ENCODE measurements around the gene C1orf159.
"Not testable (repeated sequence)": the region's sequence is repeated elsewhere in the genome, so short reads cannot be mapped to it uniquely, and the experiment has no call there.

Gene C1orf159

GRCh38 chr1:1149416-1149815 is 33.5 kb upstream of the C1orf159 start:
- DNase-seq (ENCODE audit: low spot score) = no peak

GRCh38 chr1:1148569-1148968 is 32.7 kb upstream of the C1orf159 start:
- DNase-seq (ENCODE audit: low spot score) = no peak

- DNase-seq (ENCODE audit: low spot score) = no peak
Measured at GRCh38 chr1:1148061-1148460, 32.2 kb upstream of the C1orf159 start.

GRCh38 chr1:1146596-1146995 is 30.7 kb upstream of the C1orf159 start:
- no peak for DNase-seq (ENCODE audit: low spot score)

- DNase-seq (ENCODE audit: low spot score) = no peak
Measured at GRCh38 chr1:1146026-1146425, 30.1 kb upstream of the C1orf159 start.

- no peak for DNase-seq (ENCODE audit: low spot score)
Measured at GRCh38 chr1:1145547-1145914, 29.6 kb upstream of the C1orf159 start.

GRCh38 chr1:1144843-1145546 is 29.1 kb upstream of the C1orf159 start:
- no peak for DNase-seq (ENCODE audit: low spot score)

GRCh38 chr1:1144122-1144842 is 28.4 kb upstream of the C1orf159 start:
- no peak for DNase-seq (ENCODE audit: low spot score)

GRCh38 chr1:1143636-1144035 is 27.7 kb upstream of the C1orf159 start:
- DNase-seq (ENCODE audit: low spot score) = no peak

- DNase-seq (ENCODE audit: low spot score) = no peak
Measured at GRCh38 chr1:1142844-1143243, 27.0 kb upstream of the C1orf159 start.

GRCh38 chr1:1142352-1142751 is 26.5 kb upstream of the C1orf159 start:
- DNase-seq (ENCODE audit: low spot score) = not testable (repeated sequence)

- no peak for DNase-seq (ENCODE audit: low spot score)
Measured at GRCh38 chr1:1141911-1142250, 26.0 kb upstream of the C1orf159 start.

- no peak for DNase-seq (ENCODE audit: low spot score)
Measured at GRCh38 chr1:1141244-1141910, 25.5 kb upstream of the C1orf159 start.

GRCh38 chr1:1140673-1141072 is 24.8 kb upstream of the C1orf159 start:
- DNase-seq (ENCODE audit: low spot score) = no peak

- no peak for DNase-seq (ENCODE audit: low spot score)
Measured at GRCh38 chr1:1137256-1138045, 21.6 kb upstream of the C1orf159 start.

- DNase-seq (ENCODE audit: low spot score) = no peak
Measured at GRCh38 chr1:1136547-1137230, 20.8 kb upstream of the C1orf159 start.

GRCh38 chr1:1135339-1136136 is 19.6 kb upstream of the C1orf159 start:
- DNase-seq (ENCODE audit: low spot score) = no peak

GRCh38 chr1:1134300-1134970 is 18.5 kb upstream of the C1orf159 start:
- no peak for DNase-seq (ENCODE audit: low spot score)

GRCh38 chr1:1132956-1133750 is 17.3 kb upstream of the C1orf159 start:
- no peak for DNase-seq (ENCODE audit: low spot score)

Data from HuH-7.5 (cell line).